Tibial nerve (tissue), 4 donors: Measurements from ENCODE around the gene MRLN. TPM values are rescaled to one million over a fixed set of nuclear protein-coding genes. Genes with fewer than 3 reads are reported as not detected.

Experiments
- DNase-seq, 2 donors: peaks; one replicate each; pipeline ENCODE4 v3.0.0-alpha.2; 2019; ENCODE audit warnings: low spot score in 2 of 2
- H3K27ac ChIP-seq, 4 donors: fragments of 200-600 bp; sonication (generic) in 3 of 4; one replicate each; pipeline ENCODE4 v1.5.1; 2017 to 2019; ENCODE audit warnings: mild to moderate bottlenecking in 1 of 4
- H3K27me3 ChIP-seq, 2 donors: fragments of 200-600 bp; sonication (generic) in 1 of 2; one replicate each; pipeline versions ENCODE4 v1.5.1 to v1.6.0; 2017 to 2019
- H3K36me3 ChIP-seq, 3 donors: fragments of 200-600 bp; sonication (generic); one replicate each; pipeline ENCODE4 v1.5.1; 2018 to 2019
- H3K4me1 ChIP-seq, 4 donors: fragments of 200-600 bp; sonication (generic) in 3 of 4; one replicate each; pipeline ENCODE4 v1.5.1; 2017 to 2019
- H3K4me3 ChIP-seq, 4 donors: fragments of 200-600 bp; sonication (generic) in 3 of 4; one replicate each; pipeline ENCODE4 v1.5.1; 2017 to 2019; ENCODE audit warnings: mild to moderate bottlenecking in 1 of 4, moderate library complexity in 1 of 4
- H3K9me3 ChIP-seq, 4 donors: fragments of 200-600 bp; sonication (generic) in 3 of 4; one replicate each; pipeline ENCODE4 v1.5.1; 2017 to 2019
- CTCF ChIP-seq, 5 experiments: fragments of 200-600 bp in 3 of 5; fragments of 450-650 bp in 2 of 5; sonication (generic) in 3 of 5; IDR thresholded peaks; one replicate each; pipeline ENCODE4 v1.5.1; 2016 to 2019; ENCODE audit warnings: antibody characterized with exemption in 5 of 5, mild to moderate bottlenecking in 3 of 5, moderate library complexity in 2 of 5
- EP300 ChIP-seq, 2 donors: sonication (generic); formaldehyde crosslinking; IDR thresholded peaks; one replicate each; pipeline ENCODE4 v1.6.1; 2017; ENCODE audit warnings: antibody characterized with exemption in 2 of 2, mild to moderate bottlenecking in 1 of 2
- POLR2A ChIP-seq, 2 donors: fragments of 450-650 bp; IDR thresholded peaks; one replicate each; pipeline ENCODE4 v1.6.1; 2017; ENCODE audit warnings: antibody characterized with exemption in 2 of 2, mild to moderate bottlenecking in 2 of 2, moderate library complexity in 2 of 2
- WGBS, 2 donors: methylation state at CpG; one replicate each; pipeline ENCODE4 v1.1.5; 2018; 5-methylcytosine and 5-hydroxymethylcytosine counted together
- total RNA-seq, 4 donors: library from RNA; depleted of rRNA; stranded (reverse); fragments of >200 nt; gene quantifications; one replicate each; pipeline ENCODE4 v1.1.0, GENCODE V29; 2016

The MRLN gene
- total RNA-seq, 4 donors from 2014 or later = not detected

DNA sequence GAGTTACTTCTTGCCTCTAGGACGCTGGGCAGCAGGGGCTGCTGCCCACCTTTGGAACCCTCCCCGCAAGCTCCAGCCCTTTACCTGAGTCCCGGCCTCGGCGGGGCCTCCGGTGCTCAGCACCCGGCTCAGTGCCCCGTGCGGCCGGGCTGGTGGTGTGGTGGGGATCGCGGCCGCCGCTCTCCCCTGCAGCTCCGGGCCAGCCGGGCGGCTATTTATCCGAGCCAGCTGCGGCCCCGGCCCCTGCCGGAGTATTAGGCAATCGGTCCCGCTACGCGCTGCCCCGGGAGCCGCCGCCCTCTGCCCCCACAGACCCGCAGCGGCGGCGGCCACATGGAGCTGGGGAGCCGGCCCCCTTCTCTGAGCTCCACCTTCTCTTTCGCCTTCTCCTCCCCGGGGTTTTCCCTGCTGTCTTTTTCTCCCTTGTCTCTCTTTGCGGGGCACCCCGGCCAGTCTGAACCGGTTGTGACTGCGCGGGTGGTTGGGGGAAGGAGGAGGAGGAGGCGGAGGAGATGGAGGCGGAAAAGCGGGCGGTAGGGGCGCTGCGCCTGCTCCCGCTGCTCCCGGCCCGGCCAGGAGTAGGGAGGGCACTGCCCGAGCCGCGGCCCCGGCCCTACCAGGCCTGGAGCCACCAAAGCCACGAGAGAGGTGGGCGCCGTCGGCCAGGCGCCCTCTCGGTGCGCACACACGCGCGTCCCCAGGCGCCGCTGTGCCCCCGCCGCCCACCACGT, 43.7 kb downstream of the MRLN start, which contains the start of gene SLC16A9:
TSS of gene SLC16A9 (minus strand) at position 456 of the 731 bp plus-strand sequence. CDS start 25,559 bp downstream, outside the sequence.
- TF ChIP-seq EP300 (IDR thresholded peaks at IDR 0.05) (peak in 1 of 2 donors; percentile 37), CTCF (IDR thresholded peaks at IDR 0.05) (peak in 4 of 5 experiments; percentile 19 to 42 (median 36)), POLR2A (IDR thresholded peaks at IDR 0.05) (no peak)
- no peaks in the 10 kb centered on the region for H3K36me3 ChIP-seq
- peak within 1 kb of the TSS; percentile 55 to 76 (median 63) for H3K4me3 ChIP-seq
- DNase-seq = peak in 1 of 2 donors; percentile 12
- WGBS, 2 donors = 0 to 1% methylated on average over 45 to 52 of the region's 68 CpGs
- peaks cover 0 to 9% of the 10 kb centered on the region in 2 donors for H3K27me3 ChIP-seq
- no peaks in the 10 kb centered on the region for H3K9me3 ChIP-seq
- peaks cover 0 to 20% (median 9%) of the 10 kb centered on the region in 4 donors for H3K4me1 ChIP-seq
- peak within 1 kb of the TSS; percentile 45 to 74 (median 58) for H3K27ac ChIP-seq

GRCh38 chr10:59708816-59709394, 44.4 kb downstream of the MRLN start:
- WGBS, 2 donors = 0% methylated on average over 21 to 34 of the region's 42 CpGs
- peak overlapping the region; percentile 55 to 76 (median 63) for H3K4me3 ChIP-seq
- H3K27ac ChIP-seq = peak overlapping the region in 3 of 4 donors; percentile 44 to 74 (median 45)
- no peak for DNase-seq
- H3K36me3 ChIP-seq = no peaks in the 10 kb centered on the region
- H3K27me3 ChIP-seq = peaks cover 0 to 9% of the 10 kb centered on the region in 2 donors
- peaks cover 0 to 20% (median 9%) of the 10 kb centered on the region in 4 donors for H3K4me1 ChIP-seq
- TF ChIP-seq CTCF (IDR thresholded peaks at IDR 0.05) (no peak), EP300 (IDR thresholded peaks at IDR 0.05) (no peak), POLR2A (IDR thresholded peaks at IDR 0.05) (no peak)
- H3K9me3 ChIP-seq = no peaks in the 10 kb centered on the region

- WGBS, 2 donors = 95 to 96% methylated on average over 8 of the region's 8 CpGs
- no peak for DNase-seq
- Histone ChIP-seq H3K4me1 (peaks cover 0 to 19% (median 9%) of the 10 kb centered on the region in 4 donors), H3K4me3 (no peak overlapping the region), H3K27me3 (peaks cover 0 to 9% of the 10 kb centered on the region in 2 donors), H3K9me3 (no peaks in the 10 kb centered on the region), H3K27ac (no peak overlapping the region), H3K36me3 (no peaks in the 10 kb centered on the region)
- TF ChIP-seq CTCF (IDR thresholded peaks at IDR 0.05) (no peak), EP300 (IDR thresholded peaks at IDR 0.05) (no peak), POLR2A (IDR thresholded peaks at IDR 0.05) (no peak)
Measured at GRCh38 chr10:59706851-59707797, 46.1 kb downstream of the MRLN start.

DNA sequence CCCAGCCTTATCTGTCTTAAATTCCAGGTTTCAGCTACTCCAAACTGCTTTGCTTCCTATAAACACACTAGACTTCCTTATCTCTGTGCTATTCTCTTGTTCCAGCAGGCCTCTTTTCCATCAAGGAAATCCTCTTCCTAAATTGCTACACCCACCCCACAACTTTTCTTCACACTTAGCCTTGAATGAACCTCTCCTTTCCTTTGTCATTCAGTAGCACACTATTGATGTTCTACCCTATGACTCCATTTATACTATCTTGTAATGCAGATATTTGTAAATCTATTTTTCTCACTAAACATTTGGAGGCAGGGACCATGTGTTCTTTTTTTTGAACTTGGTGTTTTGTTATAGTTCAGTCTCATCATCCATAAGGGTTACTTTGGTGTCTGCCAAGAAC, 47.3 kb downstream of the MRLN start:
- peaks cover 0 to 15% (median 9%) of the 10 kb centered on the region in 4 donors for H3K4me1 ChIP-seq
- no peak for TF ChIP-seq POLR2A (IDR thresholded peaks at IDR 0.05)
- no peak for TF ChIP-seq EP300 (IDR thresholded peaks at IDR 0.05)
- TF ChIP-seq CTCF (IDR thresholded peaks at IDR 0.05) = no peak

More for the DNA sequence above, 47.3 kb downstream of the MRLN start:
- no peak for DNase-seq
- Histone ChIP-seq H3K27ac (no peak overlapping the region), H3K9me3 (no peaks in the 10 kb centered on the region), H3K36me3 (no peaks in the 10 kb centered on the region), H3K27me3 (peaks cover 0 to 9% of the 10 kb centered on the region in 2 donors), H3K4me3 (no peak overlapping the region)
